HG02973 (cell line): ENCODE results near the gene HMX1.

Experiments used
- ATAC-seq: cut with Tn5 transposase; IDR thresholded peaks from one replicate; pipeline ENCODE4 v1.9.1; 2021; ENCODE audit warnings: moderate library complexity; ENCODE audit not compliant: unreplicated experiment

Gene HMX1

DNA sequence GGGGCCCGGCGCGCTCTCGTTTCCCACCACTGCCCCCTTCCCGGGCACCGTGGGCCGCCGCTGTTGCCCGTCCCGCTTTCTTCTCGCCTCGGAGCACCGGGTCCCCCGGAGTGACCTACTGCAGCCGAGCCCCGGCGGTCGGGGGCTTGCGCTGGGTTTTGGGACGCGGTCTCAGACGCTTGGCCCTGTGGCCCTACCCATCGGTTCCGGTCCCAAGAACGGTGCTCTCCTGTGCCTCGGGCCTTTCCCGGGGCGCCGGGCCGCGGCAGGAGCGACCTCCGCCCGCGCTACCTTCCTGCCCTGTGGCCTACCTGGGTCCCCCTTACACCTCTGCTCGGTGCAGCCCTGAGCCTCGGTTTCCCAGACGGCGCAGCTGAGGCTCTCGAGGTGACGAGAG lies 21.6 kb upstream of the HMX1 start:
- ATAC-seq: no peak

DNA sequence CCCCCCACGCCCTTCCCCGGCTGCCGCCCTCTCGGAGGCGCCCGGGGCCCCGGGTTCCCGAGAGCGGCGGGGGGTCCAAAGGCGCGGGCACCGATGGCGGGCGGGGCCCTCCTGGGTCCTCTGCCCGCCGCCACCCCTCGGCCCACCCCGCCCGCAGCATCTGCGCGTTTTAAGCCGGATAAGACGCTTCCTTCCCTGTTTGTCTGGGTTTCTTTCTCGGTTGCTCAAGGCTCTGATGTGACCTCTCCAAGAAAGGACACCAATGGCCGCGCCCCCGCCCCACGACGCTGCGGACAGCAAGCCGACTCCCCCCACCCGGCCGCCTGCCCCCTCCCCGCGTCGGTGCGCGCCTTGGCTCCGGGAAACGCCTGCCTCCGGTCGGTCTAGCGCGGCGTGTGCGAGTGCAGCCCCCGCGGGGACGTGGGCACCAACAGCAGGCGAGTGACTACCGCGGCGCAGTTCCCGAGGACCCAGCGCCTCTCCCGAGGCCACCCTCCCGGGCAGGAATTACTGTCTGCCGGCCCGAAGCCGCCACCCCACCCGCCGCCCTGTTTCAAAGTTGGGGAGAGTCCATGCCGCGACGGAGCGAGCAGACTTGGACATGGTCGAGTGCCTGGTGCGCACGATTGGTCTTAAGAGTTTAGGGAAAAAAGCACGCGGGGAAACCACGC lies 21.1 kb upstream of the HMX1 start:
- no peak for ATAC-seq

DNA sequence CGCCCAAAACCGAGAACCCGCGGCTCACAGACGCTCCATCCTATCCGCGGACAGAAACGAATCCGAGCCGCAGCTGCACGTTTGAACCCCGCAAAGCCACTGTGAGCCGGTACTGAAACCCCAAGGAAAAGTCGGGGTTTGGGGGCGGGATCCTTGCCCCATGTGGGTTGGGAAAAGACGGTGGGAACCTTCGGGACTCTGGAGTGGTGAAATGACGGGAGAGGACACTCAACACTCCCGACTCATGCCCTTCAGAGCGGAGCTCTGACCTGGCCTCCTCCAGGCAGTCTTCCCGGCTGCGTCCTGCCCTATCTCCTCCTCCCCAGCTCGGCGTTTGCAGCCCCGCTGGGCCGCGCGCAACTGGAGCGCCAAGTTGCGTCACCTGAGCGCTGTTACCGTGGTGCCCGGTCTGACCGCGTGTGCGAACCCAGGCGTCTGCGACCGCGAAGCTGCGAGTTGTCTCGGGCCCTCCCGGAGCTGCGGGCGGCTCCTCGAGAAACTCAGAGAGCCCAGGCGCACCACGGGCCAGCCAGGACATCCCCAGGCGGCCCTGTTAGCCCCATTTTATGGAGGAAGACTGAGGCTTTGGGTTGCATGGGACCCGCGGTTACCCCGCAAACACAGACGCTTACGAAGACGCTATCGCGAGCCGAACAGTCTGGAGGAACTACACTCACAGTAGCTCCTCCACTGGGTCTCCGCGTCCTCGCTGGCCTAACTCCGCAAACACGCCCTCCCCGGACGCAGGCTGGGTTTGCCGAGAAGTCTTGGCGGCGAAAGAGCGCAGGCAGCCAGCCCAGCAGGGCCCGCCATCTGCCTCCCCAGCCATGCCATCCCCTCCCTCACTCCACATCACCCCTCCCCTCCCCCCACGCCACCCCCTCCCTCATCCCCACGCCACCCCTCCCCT lies 20.3 kb upstream of the HMX1 start:
- no peak for ATAC-seq

DNA sequence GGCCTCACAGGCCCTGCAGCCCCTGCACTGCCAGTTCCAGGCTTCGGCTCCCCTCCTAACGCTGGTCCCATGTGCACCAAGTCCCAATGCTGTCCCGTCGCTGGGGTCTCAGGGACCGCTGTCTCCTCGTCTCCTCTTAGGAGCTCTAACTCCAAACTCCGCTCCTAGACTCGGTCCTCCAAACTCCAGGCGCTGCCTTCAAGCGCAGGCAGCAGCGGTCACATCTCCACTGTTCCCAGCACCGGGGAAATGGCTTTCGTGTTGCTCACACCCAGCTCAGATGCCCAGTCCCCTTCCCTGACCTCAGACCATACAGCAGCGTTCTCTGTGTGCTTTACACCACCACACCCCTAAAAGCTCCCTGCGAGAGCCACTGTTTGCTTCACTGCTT lies 19.6 kb upstream of the HMX1 start:
- ATAC-seq: no peak

DNA sequence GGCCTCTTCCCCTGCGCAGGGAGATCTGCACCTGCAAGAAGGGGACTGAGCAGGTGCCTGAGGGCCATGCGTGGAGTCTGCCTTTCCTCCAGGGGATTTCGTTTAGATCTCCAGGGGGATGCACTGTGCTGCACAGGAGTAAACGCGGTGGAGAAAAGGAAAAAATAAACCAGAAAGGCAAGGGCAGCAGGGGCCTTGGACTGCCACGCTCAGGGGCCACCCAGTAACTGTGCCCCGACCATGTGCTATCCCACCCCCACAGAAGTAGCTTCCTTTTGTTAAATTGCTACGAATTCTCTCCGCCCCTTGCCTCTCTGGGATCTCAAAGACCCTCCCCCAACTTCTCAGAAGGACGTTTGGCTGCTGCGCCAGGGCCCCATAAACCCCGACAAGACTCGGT lies 17.2 kb upstream of the HMX1 start:
- ATAC-seq: no peak

DNA sequence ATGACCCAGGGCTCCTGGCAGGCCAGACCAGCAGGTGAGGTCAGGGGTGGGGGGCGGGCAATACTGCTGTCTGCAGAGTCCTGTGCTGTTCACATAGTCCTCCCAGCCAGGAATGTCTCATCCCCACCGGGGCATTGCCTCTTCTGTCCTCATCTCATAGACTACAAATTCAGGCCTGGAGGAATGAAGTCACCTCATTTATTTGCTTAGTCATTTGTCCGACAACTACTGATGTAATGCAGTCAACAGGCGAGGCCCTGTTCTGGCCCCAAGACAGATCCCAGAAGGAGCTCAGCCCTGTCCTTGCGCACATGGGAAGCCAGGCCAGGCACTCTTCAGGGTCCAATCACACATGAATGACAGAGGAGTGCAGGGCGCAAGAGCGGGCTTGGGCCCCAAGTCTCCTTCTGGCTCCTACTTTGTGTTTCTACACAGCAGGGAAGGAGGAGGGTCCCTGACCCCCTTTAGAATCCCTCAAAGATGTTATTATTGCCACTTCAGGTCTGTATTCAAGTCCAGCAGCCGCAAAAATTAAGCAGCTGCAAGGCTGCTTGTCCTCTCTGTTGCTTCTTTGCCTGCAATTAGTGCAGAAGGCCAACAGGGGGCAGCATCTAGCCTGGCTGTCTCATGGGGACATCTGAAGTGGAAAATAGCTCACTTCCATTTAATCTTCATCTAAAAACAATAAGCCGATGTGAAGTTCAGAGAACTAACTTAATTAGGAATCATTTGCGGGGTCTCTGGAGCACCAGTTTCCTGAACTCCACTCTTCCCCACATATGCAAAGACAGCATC lies 15.2 kb upstream of the HMX1 start:
- no peak for ATAC-seq

DNA sequence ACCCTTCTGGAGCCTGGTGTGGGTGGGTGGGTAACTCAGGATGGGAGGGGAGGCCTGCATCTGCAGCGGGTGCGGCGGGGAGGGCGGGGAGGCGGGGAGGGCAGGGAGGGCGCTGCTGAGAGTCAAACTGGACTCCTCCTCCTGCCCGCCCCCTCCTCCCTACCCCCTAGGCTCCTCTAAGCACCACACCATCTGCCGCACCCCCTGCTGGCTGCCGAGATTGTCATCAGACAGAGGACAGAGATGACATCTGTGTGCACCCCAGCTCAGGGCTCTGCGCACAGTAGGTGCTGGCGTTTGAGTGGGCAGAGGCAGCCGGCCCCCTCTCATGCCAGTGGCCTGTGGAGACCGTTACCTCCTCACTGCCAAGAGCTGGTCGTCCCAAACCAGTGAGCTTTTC lies 10.6 kb upstream of the HMX1 start:
- ATAC-seq: no peak

DNA sequence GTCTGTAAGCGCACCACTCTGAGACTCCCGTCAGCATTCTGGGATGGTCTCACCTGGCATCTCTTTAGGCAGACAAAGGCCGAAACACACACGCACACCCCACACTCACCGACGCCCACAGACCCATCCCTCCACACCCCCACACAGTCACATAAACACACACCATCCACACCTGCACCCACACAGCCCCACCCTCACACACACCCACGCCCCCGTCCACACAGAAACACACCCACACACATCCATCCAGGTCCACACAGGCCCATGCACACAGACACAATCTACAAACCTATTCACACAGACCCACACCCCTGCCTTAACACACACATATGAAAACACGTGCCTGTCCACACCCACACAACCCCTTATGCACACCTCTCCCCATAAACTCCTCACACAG lies 9.2 kb upstream of the HMX1 start:
- ATAC-seq: no peak

DNA sequence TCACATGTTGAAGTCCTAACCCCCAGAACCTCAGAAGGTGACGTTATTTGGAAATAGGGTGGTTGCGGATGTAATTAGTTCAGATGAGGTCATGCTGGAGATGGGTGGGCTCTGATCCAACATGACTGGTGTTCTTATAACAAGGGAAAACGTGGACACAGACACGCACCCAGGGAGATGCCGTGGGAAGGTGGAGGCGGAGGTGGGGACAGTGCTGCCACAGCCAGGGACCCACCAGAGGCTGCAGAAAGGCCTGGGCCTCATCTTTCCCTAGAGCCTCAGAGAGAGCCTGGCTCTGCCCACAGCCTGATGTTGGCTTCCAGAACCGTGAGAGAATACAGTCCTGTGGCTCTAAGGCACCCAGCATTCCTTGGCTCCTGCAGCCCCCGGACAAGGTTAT lies 7.9 kb upstream of the HMX1 start:
- no peak for ATAC-seq

DNA sequence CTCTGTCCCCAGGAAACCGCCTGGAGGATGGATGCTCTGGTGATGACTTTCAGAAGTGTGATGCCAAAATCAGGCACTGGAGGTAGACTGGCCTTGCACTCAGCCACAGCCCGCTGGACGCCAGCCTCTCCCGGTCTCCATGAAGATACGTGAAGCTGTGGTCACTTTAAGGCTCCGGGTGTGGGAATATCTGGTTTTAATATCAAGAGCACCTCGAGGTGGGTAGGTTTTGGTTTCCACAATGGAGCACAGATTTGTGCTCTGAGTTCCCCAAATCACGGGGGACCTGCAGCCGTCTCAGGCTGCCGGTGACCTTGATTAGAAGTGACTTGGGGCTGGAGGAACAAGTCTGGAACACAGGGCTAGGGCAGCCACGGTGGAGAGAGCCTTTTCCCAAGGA lies 6.8 kb upstream of the HMX1 start:
- no peak for ATAC-seq

DNA sequence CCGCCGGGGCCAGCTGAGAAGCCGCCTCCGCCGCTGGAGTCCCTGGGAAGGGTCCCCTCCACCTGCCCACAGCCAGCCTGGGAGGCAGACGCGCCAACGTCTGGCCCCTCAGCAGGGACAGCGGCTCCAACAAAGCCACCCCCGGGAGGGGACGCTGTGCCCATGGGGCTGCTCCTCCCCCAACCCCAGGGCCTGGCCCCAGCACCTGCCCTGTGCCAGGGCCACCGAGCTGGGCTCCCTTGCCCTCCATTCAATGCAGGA lies 6.1 kb upstream of the HMX1 start:
- no peak for ATAC-seq

DNA sequence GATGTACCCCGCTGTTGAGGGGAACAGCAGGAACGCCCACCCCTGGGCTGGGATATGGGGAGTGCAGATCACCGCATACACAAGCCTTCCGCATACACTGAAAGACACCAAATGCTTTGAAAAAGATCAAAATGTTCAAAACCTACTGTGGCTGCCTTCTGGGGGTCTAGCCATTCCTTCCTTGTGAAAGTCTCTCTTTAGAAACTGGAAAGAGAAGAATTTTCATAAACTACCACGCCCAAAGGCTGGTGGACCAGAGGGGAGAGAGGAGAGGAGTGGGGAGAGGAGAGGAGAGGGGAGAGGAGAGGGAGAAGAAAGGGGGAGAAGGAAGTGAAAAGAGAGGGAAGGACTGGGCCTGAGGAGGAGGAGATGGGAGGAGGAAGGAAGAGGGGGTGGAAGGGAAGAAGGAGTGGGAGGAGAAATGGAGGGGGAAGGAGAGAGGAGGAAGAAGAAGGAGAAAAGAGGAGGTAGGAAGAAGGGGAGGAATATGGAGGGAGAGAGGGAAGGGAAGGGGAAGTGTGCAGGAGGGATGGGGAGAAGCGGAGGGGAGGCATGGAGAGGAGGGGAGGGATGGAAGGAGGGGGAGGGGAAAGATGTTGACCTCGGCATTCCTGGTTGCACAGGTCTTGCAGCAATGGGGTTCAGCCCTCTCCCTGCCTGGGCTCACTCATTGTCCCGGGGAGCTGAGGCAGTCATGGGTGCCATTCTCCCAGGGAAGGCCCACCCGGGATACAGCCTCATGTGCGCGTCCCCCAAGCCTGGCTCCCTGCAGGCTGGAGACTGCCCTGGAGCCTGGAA lies 5.5 kb upstream of the HMX1 start:
- ATAC-seq: no peak

DNA sequence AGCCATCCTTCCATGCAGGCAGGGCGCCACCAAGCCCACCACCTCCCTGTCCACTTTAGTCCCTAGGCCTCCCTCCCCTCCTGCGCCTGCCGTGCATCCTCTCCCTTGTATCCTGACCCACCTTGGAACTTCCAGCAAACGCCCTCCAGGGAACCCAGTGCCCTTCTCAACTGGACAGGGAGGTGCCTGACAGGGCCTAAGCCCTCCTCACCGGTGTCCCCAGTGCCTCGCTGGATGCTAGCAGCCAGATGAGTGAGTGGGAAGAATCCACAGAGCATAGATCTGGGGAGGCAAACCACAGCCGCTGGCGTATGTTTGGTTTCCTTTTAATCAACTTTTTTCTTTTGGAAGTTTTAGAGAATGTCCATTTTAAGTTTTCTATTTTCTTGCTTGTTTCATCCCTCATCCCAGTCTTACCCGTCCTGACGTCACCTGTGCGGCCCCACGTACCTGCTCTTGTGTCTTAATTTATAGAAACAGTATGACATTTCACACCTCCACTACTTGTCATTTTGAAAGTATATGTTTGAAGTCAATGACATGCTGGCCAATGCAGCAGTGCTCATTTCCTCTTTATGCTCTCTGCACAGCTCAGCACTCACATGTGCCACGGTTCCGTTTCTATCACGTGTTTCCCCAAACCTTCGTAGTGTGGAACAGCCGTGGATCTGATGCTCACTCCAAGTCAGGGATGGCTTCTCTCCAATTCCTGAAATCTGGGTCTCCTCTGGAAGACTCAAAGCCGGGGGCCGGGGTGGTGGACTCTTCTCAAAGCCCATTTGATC lies 3.4 kb upstream of the HMX1 start:
- ATAC-seq: no peak

DNA sequence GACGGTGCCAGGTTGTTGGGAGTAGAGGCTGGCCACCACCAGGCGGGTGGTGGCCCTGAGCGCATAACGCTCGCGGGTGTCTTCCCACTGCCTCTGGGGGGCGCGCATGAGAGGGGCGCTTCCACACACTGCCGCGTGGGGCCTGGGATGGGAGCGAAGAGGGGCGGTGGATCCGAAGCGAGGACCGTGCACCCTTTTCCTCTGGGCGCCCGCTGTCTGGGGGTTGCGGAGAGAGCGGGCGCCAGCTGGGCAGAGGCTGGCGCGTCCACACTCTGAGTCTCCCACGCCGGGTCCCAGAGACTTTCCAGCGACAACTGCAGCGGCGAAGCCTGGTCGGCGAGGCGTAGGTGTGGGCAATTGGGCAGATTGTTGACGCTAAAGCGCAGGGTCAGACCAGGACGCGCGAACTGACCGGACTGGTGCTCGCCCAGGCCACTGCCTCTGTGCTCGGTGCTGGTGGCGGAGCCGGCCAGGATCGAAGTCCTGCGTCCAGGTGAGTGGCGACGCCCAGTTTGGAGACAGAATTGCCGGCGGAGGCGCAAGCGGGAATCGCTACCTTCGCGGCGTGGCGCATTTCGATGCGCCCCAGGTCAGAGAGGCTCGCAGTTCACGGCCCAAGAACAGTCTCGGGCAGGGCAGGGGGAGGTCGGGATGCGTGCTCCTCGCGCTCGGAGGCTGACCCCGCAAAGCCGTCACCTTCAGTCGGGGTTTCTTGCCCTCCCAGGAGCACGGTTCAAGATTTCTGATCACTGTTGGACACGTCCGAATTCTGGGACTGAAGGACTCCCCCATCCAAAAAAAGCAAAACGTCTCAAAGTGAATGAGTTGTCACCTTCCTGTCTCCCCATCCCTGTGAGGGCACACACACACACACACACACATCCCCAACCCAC lies 2.6 kb upstream of the HMX1 start:
- ATAC-seq: no peak

DNA sequence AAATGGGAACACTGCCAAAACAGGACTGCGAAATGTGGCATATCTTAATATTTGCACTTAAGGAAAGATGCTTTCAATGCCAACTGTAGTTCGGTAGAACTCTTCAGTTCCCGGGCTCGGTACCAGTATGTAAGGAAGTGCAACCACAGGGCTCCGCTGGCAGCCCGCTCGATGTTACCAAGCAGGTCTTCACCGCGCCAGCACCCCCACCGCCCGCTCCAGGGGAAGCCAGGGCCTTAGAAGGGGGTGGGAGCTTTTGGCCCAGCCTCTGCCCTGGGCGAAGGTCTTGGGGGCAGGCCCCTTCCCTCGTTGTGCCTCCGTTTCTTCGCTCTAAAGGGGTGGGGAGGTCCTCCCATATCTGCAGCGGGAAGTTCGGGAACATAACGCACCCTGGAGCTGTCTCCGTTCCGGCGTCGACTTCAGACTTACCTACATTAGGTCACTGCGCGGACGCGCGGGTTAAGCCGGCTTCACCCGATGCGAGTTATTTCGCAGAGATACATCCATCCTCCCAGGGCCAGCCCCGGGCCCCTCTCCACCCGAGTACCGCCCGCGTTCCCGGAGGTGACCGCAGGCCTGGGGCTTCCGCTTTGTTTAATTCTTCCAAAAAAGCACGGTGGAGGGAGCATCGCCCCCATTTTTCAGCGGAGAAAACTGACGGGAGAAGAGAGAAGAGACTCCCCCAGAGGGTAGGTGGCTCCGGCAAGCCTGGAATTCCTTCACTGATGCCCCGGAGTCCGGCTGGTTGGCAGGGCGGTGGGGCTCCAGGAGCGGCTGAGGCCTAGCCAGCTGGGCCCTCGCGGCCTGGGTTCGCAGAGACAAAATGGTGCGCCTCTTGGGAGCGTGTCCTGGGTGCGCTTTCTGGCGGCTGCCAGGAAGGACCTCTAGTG lies 1.0 kb upstream of the HMX1 start:
- no peak for ATAC-seq

DNA sequence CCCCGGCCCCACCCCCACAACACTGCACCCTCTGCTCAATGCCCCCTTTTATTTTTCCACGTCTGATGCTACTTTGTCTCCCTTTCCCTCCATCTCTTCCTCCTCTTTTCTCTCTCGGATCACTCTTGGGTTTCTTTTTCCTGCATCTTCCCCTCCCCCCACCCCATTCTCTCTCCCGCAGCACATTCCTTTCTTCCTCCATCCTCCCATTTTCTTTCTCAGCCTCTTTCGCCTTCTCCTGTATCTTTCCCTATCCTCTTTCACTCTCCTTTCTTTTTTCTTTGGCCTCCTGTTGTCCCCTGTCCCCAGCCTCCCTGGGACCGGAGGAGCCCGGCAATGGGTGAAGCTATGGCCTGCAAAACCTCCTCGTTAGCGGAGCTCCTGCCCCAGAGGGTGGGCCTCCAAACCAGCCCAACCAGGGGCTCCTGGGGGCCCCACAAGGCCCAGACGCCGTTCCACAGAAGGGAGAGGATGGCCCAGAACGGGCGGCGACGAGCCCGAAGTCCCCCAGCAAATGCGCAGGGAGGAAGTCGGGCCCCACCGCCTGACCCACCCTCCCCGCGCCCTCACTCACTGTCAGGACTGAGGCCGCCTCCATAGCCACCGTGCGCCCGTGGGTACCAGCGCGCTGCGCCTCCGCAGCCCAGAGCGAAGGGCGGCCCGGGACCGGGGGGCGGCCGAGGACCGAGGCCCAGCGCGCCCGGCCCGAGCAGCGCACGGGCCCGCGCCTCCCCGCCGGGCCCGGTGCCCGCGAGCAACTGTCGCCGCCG lies 807 bp downstream of the HMX1 start:
- no peak for ATAC-seq

DNA sequence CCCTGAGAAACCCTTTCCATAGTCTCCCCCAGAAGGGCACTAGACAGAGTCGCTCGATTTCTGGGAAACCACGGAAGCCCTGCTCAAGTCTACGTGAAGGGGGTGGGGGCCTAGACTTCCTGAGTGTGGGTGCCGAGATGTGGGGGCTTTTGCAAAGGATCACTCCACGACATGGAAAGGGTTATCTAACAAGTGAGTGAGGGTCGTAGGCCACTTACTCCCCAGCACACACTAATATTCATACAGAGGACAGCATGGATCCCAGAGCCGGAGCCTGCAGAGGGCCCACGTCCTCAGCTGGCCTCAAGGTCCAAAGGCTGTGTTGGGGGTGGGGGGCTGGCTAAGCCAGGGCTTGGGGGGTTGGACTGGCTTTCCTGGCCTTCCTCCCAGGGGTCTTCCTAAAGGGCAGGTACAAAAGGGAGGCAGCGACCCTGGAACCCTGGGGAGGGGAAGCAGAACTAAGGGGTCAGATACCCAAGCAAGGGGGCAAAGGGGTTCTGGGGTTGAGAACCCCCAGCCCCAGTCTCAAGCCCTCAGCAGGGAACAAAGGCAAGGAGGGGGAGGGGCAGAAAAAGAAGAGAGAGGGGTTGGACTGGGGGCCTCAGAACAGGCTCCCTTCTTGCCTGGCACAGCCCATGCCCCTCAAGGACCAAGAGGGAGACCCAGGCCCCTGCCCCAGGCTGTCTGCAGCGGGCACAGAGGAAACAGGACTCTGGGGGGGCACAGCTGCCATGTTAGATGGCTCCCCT lies 1.6 kb downstream of the HMX1 start:
- no peak for ATAC-seq
